Measurements from ENCODE around the gene BARD1.
"Not testable (repeated sequence)": the region's sequence is repeated elsewhere in the genome, so short reads cannot be mapped to it uniquely, and the experiment has no call there.

The BARD1 gene

DNA sequence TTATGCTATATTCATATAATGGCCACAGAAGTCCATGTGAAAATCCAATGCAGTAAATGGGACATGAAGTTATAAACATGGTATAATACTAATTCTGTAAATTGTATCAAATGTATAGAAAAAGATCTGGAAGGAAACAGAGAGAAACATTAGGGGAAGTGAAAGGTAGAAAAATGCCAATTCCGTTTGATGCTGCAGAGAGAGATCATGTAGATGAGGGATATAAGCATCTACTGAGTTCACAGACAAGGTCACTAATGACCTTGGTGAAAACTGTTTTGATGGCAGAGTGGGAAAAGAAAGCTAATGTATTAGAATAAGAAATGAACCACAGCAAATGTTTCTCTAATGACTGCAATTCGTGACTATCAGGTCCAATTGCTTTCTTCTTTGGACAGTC, 56.0 kb downstream of the BARD1 start:
- no peak for DNase-seq

- DNase-seq = no peak
Measured at GRCh38 chr2:214750529-214750928, 59.0 kb downstream of the BARD1 start.

DNA sequence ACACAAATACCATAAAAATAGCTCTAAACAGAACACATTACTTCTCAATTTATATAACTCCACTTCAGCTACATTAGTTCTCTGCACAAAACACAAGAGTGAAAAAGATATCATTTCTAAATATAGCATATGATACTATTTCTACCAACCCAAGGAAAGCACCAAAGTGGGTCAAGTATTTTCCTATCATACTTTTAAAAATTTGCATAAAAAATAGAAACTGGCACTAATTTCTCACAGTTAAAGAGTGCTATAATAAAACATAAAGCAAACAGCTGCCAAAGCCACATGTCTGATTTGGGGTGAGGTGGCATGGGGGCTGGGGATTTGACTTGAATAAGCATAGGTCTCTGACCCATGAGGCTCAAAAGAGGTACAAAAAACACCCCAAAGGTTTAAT, 61.5 kb downstream of the BARD1 start:
- no peak for DNase-seq

DNA sequence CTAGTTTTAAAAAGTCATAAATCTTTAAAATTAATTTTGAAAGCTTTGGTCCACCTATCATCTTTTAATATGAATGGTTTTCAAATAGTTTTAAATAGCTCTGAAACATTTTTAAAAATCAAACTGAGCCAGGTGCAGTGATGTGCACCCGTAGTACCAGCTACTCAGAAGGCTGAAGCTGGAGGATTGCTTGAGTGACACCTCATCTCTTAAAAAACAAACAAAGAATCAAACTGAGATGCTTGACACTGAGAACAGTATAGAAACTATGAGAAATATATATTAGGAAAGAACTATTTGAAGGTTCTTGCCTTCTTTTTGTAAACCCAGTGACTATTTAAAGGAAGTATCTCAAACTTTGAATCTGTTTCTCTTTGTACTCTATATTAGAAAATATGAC, 67.4 kb downstream of the BARD1 start:
- DNase-seq = no peak

- DNase-seq = no peak
Measured at GRCh38 chr2:214740867-214741395, 68.6 kb downstream of the BARD1 start.

DNA sequence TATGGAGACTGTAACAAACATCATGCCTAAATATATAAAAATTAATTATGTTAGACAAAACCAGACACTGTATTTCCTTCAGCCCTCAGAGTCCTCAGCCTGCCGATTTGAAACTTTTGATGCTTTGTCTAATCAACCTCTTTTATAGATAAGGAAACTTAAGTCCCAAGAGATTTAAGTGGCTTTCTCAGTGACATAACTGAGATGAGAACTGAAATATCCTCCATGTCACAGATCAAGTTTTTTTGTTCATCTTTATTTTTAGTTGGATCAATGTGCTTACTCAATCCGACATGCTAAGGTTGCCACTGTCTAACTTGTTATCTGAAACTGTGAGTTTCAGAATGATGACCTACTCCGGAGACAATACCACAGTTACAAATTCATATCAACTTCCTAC, 72.3 kb downstream of the BARD1 start:
- no peak for DNase-seq

- no peak for DNase-seq
Measured at GRCh38 chr2:214730800-214731407, 78.6 kb downstream of the BARD1 start.

DNA sequence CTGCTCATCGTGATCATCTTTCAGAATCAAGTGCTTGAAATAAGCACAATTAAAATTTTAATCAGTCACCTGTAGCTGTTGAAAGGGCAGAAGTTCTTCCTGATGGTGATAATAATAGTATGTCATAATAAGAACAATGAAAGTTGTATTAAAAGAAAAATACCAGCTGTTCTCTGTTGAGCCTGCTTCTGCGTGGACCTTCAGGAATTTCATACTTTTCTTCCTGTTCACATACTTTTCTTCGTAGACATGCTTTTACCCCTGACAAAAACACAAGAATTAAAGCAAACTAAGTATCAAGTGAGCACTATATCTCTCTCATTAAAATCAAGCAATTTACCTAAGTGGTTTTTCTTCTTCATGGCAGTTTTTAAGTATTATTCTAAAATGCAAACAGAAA, 79.2 kb downstream of the BARD1 start:
- no peak for DNase-seq

DNA sequence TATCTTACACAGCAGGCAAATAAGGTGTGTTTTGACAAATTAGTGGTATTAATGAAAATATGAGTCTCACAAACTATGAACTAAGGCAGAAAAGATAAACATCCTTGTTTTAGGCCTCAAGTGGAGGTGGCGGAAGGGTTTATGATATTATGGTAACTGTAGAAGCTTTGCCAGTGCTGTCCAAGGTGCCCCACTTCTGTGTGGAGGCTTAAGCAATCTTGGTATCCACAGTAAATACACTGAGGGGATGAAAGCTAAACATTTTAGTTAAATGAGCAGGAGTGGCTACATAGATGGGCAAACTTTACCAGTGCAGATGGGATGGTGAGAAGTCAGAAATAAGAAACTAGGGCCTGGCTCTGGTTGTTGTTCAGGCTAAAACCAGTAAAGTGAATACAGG, 84.7 kb downstream of the BARD1 start:
- DNase-seq = no peak

DNA sequence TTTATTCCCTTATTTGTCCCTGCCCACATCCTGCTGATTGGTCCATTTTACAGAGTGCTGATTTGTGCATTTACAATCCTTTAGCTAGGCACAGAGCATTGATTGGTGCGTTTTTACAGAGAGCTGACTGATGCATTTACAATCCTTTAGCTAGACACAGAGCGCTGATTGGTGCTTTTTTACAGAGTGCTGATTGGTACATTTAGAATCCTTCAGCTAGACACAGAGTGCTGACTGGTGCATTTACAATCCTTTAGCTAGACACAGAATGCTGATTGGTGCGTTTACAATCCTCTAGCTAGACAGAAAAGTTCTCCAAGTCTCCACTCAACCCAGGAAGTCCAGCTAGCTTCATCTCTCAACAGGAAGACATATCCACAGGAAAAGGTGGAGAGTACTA, 91.6 kb downstream of the BARD1 start:
- not testable (repeated sequence) for DNase-seq

- DNase-seq = no peak
Measured at GRCh38 chr2:214716811-214717560, 92.5 kb downstream of the BARD1 start.

DNA sequence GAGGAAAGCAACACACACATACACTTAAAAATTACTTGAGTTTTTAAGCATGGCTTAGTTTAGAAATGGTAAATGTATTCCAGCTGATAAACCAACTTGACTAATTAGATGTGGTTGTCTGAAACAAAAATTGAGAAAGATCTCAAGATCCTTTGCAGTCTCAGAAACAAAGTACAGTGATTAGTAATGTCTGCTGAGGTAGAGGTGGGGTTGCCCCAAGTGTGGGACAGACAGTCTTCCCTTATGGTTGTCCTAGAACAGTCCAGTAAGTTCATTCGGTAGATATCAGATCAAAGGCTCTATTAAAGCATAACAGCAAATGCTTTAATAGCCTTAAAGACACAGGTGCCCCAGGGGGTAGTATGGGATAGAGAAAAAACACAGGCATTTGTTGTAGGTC, 94.5 kb downstream of the BARD1 start:
- no peak for DNase-seq

- DNase-seq = no peak
Measured at GRCh38 chr2:214713080-214713830, 96.2 kb downstream of the BARD1 start.

DNA sequence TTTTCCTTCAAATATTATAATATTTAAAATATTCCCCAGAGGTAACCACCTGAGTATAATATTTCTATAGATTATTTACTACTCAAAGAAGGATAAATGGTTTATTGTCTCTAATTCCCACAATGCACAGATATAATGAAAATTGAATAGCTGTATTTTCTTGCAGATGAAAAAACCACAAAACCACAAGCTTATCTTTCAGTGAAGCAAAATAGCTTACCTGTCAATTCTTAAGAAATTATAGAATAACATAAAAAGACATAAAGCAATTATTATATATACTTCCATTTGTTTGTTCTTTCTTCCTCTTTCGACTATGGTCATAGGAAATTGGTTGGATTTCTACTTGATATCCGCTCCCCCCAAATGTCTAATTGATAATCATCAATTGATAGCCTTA, 98.8 kb downstream of the BARD1 start:
- DNase-seq = no peak

DNA sequence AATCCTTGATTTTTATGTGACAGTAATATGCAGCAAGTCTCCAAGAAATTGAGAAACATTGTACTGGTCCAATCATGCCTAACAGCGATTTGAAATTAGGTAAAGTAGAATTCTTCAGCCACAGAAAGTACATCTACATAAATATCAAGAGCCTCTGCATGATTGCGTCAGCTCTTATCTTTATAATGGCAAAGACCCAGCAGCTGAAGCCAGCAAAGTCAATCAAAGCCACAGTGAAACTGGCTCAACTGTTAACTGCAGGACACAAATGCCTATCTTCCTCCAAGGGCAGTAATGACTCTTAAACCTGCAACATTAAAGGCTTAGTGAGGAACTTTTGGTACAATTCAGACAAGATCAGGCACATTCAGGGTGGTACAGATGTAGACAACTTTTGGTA, 102.5 kb downstream of the BARD1 start:
- no peak for DNase-seq

DNA sequence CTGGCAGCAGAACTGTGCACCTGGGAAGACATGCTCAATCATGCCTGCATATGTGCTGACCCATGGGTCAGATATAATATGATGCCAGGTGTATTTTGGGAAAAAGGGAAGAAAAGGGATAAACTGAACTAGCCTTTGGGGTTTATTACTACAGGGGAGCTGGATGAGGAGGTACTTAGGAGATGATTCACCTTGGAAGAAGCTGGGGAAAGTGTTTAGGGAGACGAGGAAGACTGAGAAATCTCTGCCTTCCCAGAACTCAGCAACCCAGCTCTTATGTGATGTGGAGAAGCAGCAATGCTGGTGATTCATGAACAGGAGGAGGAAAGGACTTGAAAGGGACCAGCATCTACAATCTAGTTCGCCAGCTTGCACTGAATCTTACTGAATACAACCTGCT, 110.2 kb downstream of the BARD1 start:
- DNase-seq = no peak

GRCh38 chr2:214696681-214697080, 112.8 kb downstream of the BARD1 start:
- DNase-seq = no peak

- DNase-seq = no peak
Measured at GRCh38 chr2:214695789-214696188, 113.7 kb downstream of the BARD1 start.

GRCh38 chr2:214683557-214683956, 125.9 kb downstream of the BARD1 start:
- DNase-seq = not testable (repeated sequence)

- DNase-seq = no peak
Measured at GRCh38 chr2:214679736-214680135, 129.7 kb downstream of the BARD1 start.

- DNase-seq = no peak
Measured at GRCh38 chr2:214676421-214677089, 132.9 kb downstream of the BARD1 start.

Data from stimulated activated CD4-positive, alpha-beta T cell treated with anti-CD3 and anti-CD28 coated beads, Interleukin-12 subunit alpha, Interleukin-12 subunit beta, amount 100 ng/mL, for 4 hours (primary cell).